Neural crest cell (in vitro differentiated cells): ENCODE results near the gene TMEM107. TPM values are rescaled to one million over a fixed set of nuclear protein-coding genes. Genes with fewer than 3 reads are reported as not detected.

ENCODE experiments used
- DNase-seq: peaks from one replicate; pipeline ENCODE4 v3.0.0; 2021; ENCODE audit warnings: low read depth, mixed read lengths, low spot score
- H3K27ac Mint-ChIP-seq: one replicate; pipeline ENCODE4 v1.8.0; 2021; ENCODE audit warnings: mild to moderate bottlenecking, mixed read lengths; ENCODE audit not compliant: unreplicated experiment
- H3K27me3 Mint-ChIP-seq: 2 replicates; pipeline ENCODE4 v1.8.0; 2021; ENCODE audit warnings: low read depth, mild to moderate bottlenecking, mixed read lengths
- H3K36me3 Mint-ChIP-seq: 2 replicates; pipeline ENCODE4 v1.8.0; 2021; ENCODE audit warnings: low read depth, mild to moderate bottlenecking, mixed read lengths
- H3K4me1 Mint-ChIP-seq: 2 replicates; pipeline ENCODE4 v1.8.0; 2021; ENCODE audit warnings: mixed read lengths
- H3K4me3 Mint-ChIP-seq: one replicate; pipeline ENCODE4 v1.8.0; 2021; ENCODE audit warnings: mild to moderate bottlenecking, mixed read lengths
- H3K9me3 Mint-ChIP-seq: 2 replicates; pipeline ENCODE4 v1.8.0; 2021; ENCODE audit warnings: mixed read lengths
- long read RNA-seq: library from polyadenylated mRNA; unstranded; transcript quantifications from one replicate; pipeline ENCODE4 v2.0.0, GENCODE V29; 2020
- total RNA-seq: library from RNA; stranded (reverse); gene quantifications from 2 replicates; pipeline ENCODE4 v1.2.1, GENCODE V29; 2021
- TF ChIP-seq, protein P1 (sequence below): fragments of 200-600 bp; sonication (generic); conservative IDR thresholded peaks from 2 replicates; pipeline ENCODE4 v1.5.0; 2021; ENCODE audit warnings: antibody characterized with exemption, mild to moderate bottlenecking

TMEM107 gene
- total RNA-seq, result 41.4 and 45.7 TPM in 2 replicates
- long read RNA-seq, transcript TMEM107-204 (5 exons, 747 nt), result major isoform, 6 of 18 reads
- long read RNA-seq, partial matches to known transcripts, result 1 of 18 reads
- long read RNA-seq, other reads (novel, unspliced or antisense), result 2 of 18 reads

DNA sequence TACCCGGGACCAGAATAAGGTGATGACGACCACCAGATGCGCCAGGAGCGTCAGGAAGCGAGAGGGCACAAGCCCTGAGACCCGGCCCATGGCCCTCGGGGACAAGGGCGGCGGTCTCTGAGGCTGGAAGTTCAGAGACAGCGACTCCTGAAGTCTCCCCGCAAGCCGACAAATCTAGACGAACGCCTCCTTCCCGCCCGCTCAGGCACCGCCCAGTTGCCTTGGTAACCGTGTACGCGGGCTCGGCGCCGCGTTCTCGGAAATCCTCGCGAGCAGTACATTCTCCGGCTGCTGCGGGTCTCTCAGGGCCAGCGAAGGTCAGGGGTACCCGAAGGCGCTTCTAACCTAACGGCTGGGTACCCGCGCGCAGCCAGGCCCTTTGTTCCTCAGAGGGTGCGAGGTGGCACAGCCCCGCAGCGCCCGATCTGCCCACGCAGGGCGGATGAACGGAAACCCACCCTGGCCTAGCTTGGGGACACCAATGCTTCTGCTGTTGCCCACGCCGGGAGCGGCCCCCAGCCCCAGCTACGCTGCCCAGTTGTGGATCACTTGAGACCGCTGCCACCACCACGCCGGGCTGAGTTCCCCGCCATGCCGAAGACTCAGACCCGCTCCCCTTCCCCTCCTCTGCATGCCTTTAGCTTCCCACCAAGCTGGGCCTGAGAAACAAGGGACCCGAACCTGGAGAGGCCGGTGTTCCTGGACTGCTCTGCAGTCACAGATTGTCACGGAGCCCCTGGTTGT lies at the start of gene TMEM107:
TSS of gene TMEM107 (minus strand) at position 184 of the 744 bp plus-strand sequence. CDS start at position 90, 94 bp downstream.
- no peaks in the 10 kb centered on the region for H3K9me3 Mint-ChIP-seq
- H3K27me3 Mint-ChIP-seq, result peaks cover 8% of the 10 kb centered on the region
- H3K4me1 Mint-ChIP-seq, result peaks cover 50% of the 10 kb centered on the region

DNA sequence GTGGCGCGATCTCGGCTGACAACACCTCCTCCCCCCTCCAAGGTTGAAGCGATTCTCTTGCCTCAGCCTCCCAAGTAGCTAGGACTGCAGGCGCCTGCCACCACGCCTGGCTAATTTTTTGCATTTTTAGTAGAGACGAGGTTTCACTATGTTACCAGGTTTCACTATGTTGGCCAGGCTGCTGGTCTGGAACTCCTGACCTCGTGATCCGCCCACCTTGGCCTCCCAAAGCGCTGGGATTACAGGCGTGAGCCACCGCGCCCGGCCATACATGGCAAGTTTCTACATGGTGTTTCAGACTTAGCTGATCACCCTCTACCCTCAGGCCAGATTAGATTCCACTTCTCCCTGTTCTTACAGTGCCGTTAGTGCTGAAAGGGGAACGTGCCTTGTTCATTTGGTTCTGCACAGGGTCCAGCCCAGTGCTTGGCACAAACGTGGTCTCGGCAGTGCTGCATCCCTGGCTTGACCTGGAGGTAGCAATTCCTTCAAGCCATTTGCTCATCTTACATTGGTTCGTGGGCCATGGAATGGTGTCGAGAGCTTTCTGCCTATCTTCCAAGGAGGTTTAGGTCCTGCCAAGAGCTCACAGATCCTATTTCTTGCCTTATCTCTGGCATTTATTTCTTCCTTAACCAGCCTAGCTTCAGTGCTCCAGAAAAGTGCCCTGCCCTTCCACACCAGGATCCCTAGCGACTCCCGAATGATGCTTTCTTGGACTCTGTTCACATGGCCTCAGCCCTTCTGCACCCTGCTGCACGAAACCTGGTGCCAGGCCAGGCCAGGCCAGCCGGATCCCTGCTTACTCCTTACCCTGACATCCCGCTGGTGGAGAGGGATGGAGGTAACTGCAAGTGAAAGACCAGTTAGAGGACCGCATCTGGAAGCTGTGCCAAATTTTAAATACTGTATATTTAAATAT lies 49.0 kb upstream of the TMEM107 start:
- peak overlapping the region; percentile 97 for H3K4me3 Mint-ChIP-seq
- H3K9me3 Mint-ChIP-seq, result peaks cover 9% of the 10 kb centered on the region
- TF ChIP-seq, protein P1, sequence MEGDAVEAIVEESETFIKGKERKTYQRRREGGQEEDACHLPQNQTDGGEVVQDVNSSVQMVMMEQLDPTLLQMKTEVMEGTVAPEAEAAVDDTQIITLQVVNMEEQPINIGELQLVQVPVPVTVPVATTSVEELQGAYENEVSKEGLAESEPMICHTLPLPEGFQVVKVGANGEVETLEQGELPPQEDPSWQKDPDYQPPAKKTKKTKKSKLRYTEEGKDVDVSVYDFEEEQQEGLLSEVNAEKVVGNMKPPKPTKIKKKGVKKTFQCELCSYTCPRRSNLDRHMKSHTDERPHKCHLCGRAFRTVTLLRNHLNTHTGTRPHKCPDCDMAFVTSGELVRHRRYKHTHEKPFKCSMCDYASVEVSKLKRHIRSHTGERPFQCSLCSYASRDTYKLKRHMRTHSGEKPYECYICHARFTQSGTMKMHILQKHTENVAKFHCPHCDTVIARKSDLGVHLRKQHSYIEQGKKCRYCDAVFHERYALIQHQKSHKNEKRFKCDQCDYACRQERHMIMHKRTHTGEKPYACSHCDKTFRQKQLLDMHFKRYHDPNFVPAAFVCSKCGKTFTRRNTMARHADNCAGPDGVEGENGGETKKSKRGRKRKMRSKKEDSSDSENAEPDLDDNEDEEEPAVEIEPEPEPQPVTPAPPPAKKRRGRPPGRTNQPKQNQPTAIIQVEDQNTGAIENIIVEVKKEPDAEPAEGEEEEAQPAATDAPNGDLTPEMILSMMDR, result no peak
- H3K4me1 Mint-ChIP-seq, result peaks cover 53% of the 10 kb centered on the region
- no peak overlapping the region for H3K27ac Mint-ChIP-seq
- H3K27me3 Mint-ChIP-seq, result peaks cover 45% of the 10 kb centered on the region
- H3K36me3 Mint-ChIP-seq, result peaks cover 31% of the 10 kb centered on the region
- DNase-seq, result no peak

More for the DNA sequence above, at the start of gene TMEM107:
- peak; percentile 83 for DNase-seq
- TF ChIP-seq, protein P1, result no peak
- H3K4me3 Mint-ChIP-seq, result peak within 1 kb of the TSS; percentile 92
- H3K27ac Mint-ChIP-seq, result peak within 1 kb of the TSS; percentile 99
- H3K36me3 Mint-ChIP-seq, result no peaks in the 10 kb centered on the region

DNA sequence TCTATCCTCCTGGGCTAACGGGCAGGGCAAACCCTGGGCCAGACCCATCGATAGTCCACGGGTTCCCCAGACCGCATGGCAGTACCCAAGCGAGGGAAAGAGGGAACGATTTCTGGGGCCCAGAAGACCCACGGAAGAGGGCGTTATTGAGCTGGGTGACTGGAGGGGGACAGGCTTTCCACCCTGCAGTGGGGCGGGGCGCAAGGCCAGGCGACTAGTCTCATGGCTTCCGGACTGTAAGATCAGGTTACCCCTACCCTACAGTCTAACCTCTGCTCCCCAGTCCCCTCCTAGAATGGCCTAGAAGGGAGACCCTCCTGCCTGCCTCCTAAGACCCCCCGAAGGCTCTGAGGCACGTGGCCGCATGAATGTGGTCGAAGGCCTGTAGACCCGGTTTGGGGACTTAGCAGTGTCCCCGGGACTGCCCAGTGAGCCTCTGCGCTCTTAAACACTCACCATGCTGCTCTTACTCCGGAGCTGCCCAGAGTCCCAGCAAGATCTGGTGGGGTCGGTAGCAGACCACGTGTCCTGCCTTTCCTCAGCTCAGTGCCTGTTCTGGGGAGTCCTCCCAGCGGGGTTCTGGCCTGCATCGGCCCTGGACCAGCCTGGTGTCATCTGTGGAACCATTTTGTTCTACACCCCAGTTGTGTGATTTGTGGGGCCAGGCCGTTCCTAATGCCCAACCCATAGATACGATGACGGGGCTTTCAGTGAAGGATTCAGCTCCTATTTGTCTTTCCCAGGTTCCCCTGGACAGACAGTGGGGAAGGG lies 47.4 kb upstream of the TMEM107 start:
- TF ChIP-seq, protein P1, result no peak
- H3K4me1 Mint-ChIP-seq, result peaks cover 60% of the 10 kb centered on the region
- DNase-seq, result peak; percentile 47
- H3K9me3 Mint-ChIP-seq, result peaks cover 9% of the 10 kb centered on the region
- peak overlapping the region; percentile 99 for H3K27ac Mint-ChIP-seq
- H3K4me3 Mint-ChIP-seq, result peak overlapping the region; percentile 97
- peaks cover 24% of the 10 kb centered on the region for H3K36me3 Mint-ChIP-seq
- H3K27me3 Mint-ChIP-seq, result peaks cover 51% of the 10 kb centered on the region

DNA sequence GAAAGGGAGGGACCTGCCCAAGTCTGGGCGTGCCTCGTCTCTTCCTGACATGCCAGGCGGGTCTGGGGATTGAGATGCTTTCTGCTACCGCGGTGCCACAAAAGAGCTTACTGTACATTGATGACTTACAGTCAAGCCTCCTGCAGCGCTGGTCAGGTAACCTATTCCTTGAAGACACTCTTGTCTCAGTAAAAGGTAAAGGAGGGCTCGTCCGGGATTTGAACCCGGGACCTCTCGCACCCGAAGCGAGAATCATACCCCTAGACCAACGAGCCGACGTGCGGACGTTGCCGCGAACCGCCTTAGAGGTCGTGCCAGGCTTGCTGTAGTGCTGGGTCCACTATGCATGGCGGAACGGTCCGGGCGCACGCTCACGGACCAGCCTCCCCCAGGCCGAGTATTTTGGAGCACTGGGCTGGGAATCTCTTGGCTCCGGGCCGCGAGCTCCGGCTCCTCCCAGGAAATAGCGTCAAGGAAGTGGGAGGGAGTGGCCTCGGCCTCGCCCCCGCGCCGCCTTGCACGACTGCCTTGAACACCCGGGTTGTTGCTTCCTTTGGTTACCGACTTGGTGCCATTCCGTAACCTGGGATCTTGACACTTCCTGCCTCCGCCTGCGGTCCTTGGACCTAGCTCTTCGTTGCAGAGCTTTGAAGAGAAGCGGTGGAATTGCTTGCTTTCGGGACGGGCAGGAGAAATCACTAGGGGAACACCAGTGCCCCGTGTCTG lies 46.6 kb upstream of the TMEM107 start:
- H3K4me3 Mint-ChIP-seq, result peak overlapping the region; percentile 97
- H3K27ac Mint-ChIP-seq, result peak overlapping the region; percentile 99
- peaks cover 64% of the 10 kb centered on the region for H3K4me1 Mint-ChIP-seq
- TF ChIP-seq, protein P1, result no peak
- peaks cover 54% of the 10 kb centered on the region for H3K27me3 Mint-ChIP-seq
- peaks cover 9% of the 10 kb centered on the region for H3K9me3 Mint-ChIP-seq
- H3K36me3 Mint-ChIP-seq, result peaks cover 24% of the 10 kb centered on the region
- peak; percentile 89 for DNase-seq
